ENCODE data around the gene DUSP12.
A peak's percentile ranks its signal among the peaks of the same experiment; 100 is the strongest.

DUSP12 gene

GRCh38 chr1:161770250-161770649 is 20.7 kb downstream of the DUSP12 start:
- DNase-seq (ENCODE audit: low read depth), result no peak

- no peak for DNase-seq (ENCODE audit: low read depth)
Observed at GRCh38 chr1:161771161-161771560, 21.6 kb downstream of the DUSP12 start.

- no peak for DNase-seq (ENCODE audit: low read depth)
Observed at GRCh38 chr1:161771973-161772372, 22.4 kb downstream of the DUSP12 start.

- no peak for DNase-seq (ENCODE audit: low read depth)
Observed at GRCh38 chr1:161772397-161772796, 22.8 kb downstream of the DUSP12 start.

- DNase-seq (ENCODE audit: low read depth), result no peak
Observed at GRCh38 chr1:161773791-161774190, 24.2 kb downstream of the DUSP12 start.

- no peak for DNase-seq (ENCODE audit: low read depth)
Observed at GRCh38 chr1:161777261-161777660, 27.7 kb downstream of the DUSP12 start.

- no peak for DNase-seq (ENCODE audit: low read depth)
Observed at GRCh38 chr1:161778522-161778921, 28.9 kb downstream of the DUSP12 start.

GRCh38 chr1:161779393-161779792 is 29.8 kb downstream of the DUSP12 start:
- no peak for DNase-seq (ENCODE audit: low read depth)

- no peak for DNase-seq (ENCODE audit: low read depth)
Observed at GRCh38 chr1:161781995-161782394, 32.4 kb downstream of the DUSP12 start.

GRCh38 chr1:161782886-161783285 is 33.3 kb downstream of the DUSP12 start:
- no peak for DNase-seq (ENCODE audit: low read depth)

GRCh38 chr1:161784968-161785367 is 35.4 kb downstream of the DUSP12 start:
- no peak for DNase-seq (ENCODE audit: low read depth)

- no peak for DNase-seq (ENCODE audit: low read depth)
Observed at GRCh38 chr1:161787355-161787754, 37.8 kb downstream of the DUSP12 start.

GRCh38 chr1:161790587-161791317 is 41.2 kb downstream of the DUSP12 start:
- DNase-seq (ENCODE audit: low read depth), result no peak

GRCh38 chr1:161791904-161792655 is 42.5 kb downstream of the DUSP12 start:
- DNase-seq (ENCODE audit: low read depth), result no peak

- peak; percentile 40 for DNase-seq (ENCODE audit: low read depth)
Observed at GRCh38 chr1:161792740-161793139, 43.2 kb downstream of the DUSP12 start.

- DNase-seq (ENCODE audit: low read depth), result no peak
Observed at GRCh38 chr1:161799792-161800191, 50.2 kb downstream of the DUSP12 start.

- DNase-seq (ENCODE audit: low read depth), result no peak
Observed at GRCh38 chr1:161801955-161802354, 52.4 kb downstream of the DUSP12 start.

- no peak for DNase-seq (ENCODE audit: low read depth)
Observed at GRCh38 chr1:161803181-161803580, 53.6 kb downstream of the DUSP12 start.

- DNase-seq (ENCODE audit: low read depth), result no peak
Observed at GRCh38 chr1:161805399-161806197, 56.0 kb downstream of the DUSP12 start.

Data from HS-27A (cell line).